HG02588 (cell line): Measurements from ENCODE around the gene KIAA1958.

ENCODE experiments used
- ATAC-seq: cut with Tn5 transposase; IDR thresholded peaks from one replicate; pipeline ENCODE4 v1.9.1; 2021; ENCODE audit warnings: mild to moderate bottlenecking, moderate library complexity; ENCODE audit not compliant: unreplicated experiment

KIAA1958 gene

DNA sequence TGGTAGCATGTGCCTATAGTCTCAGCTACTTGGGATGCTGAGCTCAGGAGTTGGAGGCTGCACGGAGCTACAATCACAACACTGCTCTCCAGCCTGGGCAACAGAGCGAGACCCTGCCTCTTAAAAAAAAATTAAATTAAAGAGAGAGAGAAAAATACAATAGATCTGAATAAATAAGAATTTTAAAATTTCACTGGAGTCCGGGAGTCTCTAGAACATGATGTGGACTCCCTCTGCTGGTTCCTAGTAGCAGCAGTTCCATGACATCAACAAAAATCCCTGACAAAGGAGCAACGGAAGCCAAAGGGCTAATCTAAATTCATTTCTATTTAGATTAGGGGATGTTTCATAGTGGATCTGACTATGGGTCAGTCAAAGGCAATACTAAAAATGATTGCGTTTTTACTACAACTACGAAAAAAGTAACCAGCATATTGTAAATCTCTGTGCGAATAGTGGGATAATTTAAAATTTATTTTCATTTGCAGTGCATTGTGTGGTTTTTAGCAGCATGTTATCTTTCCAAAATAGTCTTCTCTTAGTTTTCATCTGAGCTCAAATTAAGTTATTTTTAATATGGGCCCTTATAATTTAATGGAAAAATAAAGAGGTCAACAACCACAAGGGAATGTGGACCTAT is 224.5 kb downstream of the KIAA1958 start:
- no peak for ATAC-seq

DNA sequence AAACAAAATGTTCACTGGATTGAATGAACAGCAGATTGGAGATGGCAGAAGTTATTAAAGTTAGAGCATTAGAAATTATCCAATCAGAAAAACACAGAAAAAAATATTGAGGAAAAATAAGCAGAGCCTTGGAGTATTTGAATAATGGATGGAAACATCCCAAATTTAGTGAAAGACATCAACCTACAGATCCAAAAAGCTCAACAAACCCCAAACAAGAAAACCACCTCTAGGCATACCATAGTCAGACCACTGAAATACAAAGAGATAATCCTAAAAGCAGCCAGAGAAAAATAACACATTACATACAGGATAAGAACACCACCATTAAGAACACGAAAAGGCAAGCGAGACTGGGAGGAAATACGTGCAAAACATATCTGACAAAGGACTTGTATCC is 226.1 kb downstream of the KIAA1958 start:
- ATAC-seq = no peak

DNA sequence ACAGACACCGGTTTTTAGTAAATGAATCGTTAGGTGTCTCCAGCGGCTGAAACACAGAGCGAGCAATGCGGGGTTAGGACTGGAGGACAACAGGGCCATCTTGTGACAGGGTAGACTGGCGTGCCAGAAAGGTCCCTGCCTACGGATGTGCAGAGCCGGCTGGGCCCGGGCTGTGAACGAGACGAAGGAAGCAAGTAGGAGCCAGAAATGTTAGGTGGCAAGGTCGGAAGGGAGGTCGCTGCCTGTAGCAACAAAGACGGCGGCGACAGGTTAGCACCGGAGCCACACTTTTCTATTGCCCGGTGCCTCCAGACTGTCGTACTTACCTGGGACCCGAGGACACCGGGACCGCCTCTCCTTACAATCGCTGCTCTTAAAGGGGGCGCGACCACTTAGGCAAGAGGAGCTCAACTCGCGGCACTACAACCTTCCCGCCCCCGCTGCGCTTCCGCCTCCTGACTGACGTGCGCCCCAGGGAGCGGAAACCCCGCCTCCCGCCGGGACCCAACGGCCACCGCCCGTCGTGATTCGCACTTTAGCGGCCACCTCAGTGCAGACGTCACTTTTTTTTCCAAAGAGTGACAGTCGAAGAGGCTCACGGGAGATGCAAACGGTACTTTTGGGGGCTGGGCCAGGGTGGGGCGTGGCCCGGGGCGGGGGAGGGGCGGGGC is 231.2 kb downstream of the KIAA1958 start, which contains the start of gene INIP:
Gene INIP (minus strand): TSS at position 457 of the 671 bp plus-strand sequence. CDS start 1,632 bp downstream, outside the sequence.
- ATAC-seq = peak; percentile 95
